Left hindlimb (tissue), 1 donor: Measurements from ENCODE around the gene TMEM239.
"Not testable (repeated sequence)": the region's sequence is repeated elsewhere in the genome, so short reads cannot be mapped to it uniquely, and the experiment has no call there.

Experiments used
- DNase-seq: peaks from one replicate; pipeline ENCODE4 v3.0.0-alpha.2; 2018

TMEM239 gene

GRCh38 chr20:2800521-2801285, 15.5 kb upstream of the TMEM239 start, which contains the start of gene CPXM1:
Gene CPXM1, minus strand, starts transcription at chr20:2800627. Its CDS starts 55 bp downstream, at chr20:2800572.
- peak; percentile 83 for DNase-seq

DNA sequence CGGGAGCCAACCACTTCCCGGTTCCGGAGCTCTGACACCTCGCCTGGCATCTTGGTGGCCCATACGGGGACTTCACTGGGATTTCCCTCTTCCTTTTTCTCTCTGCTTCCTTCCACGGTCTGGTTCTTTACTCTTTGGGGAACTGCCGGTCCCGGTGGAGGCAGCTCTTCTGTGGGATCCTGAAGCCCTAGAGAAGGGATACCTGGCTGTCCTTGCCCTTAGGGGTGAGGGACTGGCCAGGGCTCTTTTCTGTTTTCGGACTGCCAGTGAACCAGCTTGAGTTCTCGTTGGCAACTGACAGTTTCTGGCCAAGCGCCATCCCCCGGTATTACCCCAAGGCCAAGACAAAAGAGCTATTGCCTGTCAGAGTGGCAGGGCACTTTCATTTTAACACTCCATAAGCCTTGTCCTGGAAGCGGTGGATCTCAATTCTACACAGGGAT, 14.9 kb upstream of the TMEM239 start:
- no peak for DNase-seq

- DNase-seq = no peak
Measured at GRCh38 chr20:2804041-2804828, 11.9 kb upstream of the TMEM239 start.

DNA sequence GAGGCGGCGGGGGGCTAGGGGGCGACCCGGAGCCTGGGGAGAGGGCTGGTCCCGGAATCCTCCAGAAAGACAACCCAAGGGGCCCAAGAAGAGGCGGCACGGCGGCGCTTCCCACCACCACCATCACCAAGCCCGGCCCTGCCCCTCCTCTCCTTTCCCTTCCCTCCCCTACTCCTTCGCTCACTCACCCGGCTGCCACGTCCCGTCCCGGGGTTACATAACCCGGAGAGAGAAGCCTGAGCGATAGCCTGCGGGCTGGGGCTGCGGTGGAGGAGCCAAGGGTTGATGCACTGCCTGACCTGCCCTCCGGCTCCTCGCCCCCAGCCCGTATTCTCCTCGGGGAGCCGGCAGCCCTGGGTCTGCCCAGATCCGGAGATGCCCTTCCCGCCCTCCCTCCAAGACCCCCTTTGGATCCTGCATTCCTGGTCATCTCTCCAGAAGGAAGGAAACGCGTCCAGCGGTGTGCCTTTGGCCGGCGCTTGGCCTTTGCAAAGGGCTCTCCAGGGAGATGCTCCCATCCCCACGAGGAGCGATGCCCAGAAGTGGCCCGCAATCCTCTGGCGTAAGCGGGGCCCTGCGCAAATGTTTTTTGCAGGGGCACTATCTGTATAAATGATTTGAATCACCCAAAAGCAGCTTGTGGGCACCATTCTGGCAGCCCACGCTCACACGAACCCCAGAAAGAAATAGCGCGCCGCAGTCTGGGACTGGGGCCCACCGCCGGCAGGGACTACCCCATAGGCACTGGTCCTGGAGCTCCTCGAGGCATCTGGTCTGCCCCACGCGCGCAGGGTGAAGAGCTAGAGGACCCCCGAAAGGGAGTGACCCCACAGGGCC, 11.1 kb upstream of the TMEM239 start:
- DNase-seq = peak; percentile 49

DNA sequence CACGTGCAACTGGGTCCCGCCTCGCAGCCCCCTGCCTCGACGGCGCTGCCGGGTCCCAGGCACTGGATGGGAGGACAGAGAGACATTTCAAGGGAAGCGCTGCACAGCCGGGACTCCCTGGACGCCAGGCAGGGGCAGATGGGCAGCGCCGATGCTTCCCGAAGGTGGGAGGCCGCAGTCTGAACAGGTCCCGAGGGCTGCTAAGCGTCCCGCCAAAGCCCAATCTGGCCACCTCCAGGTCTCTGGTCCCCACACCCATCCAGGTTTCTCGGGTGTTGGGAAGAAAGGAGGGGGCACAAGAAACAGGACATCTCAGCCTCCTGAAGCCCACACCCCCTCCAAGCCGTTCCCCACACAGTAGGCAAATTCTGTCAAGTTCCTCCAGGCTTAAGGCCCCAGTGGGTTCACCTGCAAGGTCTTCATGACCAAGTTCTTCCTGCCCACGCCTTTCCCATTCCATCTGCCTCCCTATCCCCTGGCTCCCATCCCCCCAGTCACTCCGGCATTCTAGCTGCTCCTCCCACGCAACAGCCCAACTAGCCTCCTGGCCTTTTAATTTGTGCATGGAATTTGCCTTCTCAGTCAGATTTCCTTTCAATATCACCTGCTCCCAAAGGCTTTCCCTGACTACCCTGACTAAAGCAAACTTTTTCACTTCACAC, 10.3 kb upstream of the TMEM239 start:
- DNase-seq = no peak

GRCh38 chr20:2806351-2806701, 9.8 kb upstream of the TMEM239 start:
- DNase-seq = no peak

DNA sequence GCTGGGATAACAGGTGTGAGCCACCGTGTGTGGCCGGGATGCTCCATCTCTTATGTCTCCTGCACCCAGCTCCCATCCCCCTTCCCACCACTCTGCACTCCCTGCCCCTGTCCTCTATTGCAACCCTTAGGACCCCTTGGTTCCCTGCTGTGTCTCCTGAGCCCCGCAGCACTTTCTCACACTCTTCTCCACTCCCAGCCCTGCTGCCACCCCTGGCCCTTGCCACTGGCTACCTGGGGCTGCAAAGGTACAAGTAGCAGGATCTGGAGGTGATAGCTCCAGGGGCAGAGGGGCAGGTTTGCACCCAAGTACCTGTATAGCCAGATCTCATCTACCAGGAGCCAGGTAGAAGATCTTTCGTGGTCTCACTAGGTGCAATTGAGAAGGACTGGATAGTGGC, 9.1 kb upstream of the TMEM239 start:
- no peak for DNase-seq

- DNase-seq = not testable (repeated sequence)
Measured at GRCh38 chr20:2807929-2808328, 8.2 kb upstream of the TMEM239 start.

- DNase-seq = no peak
Measured at GRCh38 chr20:2809690-2810089, 6.5 kb upstream of the TMEM239 start.

DNA sequence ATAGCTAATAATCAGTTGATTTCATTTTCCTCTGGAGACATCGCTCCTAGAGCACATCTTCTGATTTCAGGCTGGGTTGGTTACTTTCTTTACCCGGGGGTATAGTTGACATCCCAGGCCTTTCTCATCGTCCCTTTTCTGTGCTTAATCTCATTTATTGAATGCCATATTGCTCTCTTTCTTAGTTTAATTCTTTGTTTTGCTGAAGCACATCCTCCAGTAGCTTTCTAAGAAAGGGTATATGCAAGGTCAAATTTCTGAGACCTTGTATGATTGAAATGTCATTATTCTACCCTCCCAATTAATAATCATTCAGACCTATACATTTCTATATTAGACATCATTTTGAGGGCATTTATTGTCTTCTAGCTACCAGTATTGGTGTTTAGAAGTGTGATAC, 4.0 kb upstream of the TMEM239 start:
- DNase-seq = no peak

DNA sequence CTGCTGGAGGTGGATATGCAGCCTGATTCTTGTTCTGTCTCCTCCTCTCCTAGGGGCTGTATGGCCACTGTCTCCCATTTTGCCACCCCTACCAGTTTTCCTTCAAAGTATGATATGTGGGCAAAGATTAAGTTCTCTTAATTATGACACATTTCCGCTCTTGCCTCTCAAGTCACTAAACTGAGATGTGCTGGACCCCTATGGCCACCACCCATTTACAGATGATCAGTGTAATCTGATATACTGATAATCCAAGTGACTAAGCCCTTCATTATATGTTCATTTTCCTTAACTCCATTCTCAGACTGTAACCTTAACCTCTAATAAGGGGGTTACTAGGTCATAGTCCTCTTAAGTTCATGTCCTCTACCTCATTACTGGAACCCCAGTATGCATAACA, 2.1 kb upstream of the TMEM239 start:
- DNase-seq = no peak

DNA sequence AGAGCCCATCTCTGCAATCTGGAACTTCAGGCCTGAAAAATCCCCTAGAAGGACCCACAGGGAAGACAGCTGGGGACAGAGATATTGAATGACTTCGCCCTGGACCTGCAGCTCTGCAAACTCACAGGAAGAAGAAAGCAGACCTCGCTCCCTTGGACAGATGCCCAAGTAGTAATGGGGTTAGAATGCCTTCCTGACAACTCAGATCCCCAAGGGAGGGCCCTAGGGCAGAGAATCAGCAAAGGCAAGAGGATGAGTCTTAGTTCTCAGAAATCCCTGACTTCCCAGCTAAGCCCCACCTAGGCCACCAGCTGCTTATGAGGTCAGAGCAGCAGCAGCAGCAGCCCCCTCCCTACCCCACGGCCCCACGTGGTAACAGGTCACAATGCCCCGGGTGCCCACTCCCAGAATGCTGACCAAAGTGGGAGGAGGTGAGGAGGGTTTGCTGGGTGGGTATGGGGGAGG, 1.5 kb upstream of the TMEM239 start, which contains the start of gene C20orf141:
C20orf141 (plus strand) TSS at position 401 of the 465 bp plus-strand sequence. CDS start 198 bp downstream, outside the sequence.
- no peak for DNase-seq

DNA sequence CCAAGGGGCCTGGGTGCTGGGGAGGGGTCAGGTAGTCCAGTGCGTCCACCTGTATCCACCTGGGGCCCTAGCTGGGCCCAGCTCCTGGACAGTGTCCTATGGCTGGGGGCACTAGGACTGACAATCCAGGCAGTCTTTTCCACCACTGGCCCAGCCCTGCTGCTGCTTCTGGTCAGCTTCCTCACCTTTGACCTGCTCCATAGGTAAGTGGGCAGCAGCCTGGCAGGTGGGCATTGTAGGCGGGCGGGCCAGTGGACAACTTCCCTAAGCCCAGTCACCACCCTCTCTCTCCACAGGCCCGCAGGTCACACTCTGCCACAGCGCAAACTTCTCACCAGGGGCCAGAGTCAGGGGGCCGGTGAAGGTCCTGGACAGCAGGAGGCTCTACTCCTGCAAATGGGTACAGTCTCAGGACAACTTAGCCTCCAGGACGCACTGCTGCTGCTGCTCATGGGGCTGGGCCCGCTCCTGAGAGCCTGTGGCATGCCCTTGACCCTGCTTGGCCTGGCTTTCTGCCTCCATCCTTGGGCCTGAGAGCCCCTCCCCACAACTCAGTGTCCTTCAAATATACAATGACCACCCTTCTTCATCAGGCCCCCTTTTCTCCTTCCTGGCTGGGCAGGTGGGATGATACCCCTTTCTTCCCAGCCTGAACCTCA, 793 bp upstream of the TMEM239 start:
- DNase-seq = no peak

DNA sequence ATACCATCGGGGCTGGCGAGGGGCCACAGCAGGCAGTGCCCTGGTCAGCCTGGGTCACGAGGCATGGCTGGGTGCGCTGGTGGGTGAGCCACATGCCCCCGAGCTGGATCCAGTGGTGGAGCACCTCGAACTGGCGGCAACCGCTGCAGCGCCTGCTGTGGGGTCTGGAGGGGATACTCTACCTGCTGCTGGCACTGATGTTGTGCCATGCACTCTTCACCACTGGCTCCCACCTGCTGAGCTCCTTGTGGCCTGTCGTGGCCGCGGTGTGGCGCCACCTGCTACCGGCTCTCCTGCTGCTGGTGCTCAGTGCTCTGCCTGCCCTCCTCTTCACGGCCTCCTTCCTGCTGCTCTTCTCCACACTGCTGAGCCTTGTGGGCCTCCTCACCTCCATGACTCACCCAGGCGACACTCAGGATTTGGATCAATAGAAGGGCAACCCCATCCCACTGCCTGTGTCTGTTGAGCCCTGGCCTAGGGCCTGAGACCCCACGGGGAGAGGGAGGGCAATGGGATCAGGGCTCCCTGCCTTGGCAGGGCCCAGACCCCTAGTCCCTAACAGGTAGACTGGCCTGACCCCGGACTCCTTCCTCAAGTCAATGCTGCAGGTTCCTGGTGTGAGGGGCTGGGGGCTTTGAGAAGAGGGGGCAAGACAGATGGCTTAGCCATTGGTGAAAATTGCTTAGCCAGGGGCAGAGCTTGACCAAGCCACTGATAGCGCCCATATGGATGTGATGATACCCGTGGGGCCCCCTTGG, 598 bp downstream of the TMEM239 start:
- DNase-seq = no peak

DNA sequence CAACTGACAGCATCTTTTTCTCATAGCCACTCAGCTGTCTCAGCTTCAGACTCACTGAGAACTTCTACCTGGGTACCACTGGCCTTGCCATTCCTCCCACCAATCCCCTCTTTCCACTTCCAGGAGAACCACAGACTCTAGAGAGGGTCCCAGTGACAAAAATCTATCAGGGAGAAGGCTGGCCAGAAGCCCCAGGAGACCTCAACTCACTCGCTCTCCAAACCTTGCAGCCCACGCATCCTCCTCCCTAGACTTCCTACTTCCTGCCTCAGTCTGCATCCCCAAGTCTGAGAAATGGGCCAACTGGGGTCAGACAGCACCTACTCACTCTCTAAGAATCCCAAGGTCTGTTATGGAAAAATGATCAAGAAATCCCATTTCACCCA, 1.2 kb downstream of the TMEM239 start:
- DNase-seq = no peak

DNA sequence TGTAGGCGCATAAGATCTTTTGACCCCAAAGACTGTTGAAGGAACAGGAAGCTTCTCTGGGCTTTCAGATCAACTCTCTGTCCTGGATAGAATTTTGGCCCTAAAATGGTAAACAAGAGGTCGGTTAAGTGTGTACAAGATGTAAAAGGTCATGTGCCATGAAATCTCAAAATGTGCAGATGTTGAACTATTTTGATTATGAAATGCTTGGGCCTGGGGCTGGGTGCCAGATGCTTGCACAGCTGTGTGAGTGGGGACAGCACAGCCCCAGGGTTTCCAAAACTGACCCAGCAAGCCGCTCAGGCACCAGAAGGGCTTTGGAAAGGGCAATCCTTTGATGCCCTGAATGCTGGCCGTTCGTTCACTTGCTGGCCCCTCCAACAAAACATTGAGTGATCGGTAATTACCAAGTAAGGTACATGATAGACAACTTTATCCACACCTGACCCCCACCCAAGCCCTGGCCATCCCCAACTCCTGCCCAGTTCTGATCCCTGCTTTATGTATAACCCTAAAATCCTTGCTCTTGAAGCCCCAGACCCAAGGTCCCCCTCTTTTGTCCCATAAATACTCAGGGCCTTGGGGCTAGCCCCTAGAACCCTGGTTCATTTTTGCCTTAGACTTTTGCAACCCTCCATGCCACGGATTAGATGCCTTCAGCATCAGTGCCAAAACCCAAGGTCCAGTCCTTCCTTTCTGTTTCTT, 1.9 kb downstream of the TMEM239 start:
- no peak for DNase-seq

DNA sequence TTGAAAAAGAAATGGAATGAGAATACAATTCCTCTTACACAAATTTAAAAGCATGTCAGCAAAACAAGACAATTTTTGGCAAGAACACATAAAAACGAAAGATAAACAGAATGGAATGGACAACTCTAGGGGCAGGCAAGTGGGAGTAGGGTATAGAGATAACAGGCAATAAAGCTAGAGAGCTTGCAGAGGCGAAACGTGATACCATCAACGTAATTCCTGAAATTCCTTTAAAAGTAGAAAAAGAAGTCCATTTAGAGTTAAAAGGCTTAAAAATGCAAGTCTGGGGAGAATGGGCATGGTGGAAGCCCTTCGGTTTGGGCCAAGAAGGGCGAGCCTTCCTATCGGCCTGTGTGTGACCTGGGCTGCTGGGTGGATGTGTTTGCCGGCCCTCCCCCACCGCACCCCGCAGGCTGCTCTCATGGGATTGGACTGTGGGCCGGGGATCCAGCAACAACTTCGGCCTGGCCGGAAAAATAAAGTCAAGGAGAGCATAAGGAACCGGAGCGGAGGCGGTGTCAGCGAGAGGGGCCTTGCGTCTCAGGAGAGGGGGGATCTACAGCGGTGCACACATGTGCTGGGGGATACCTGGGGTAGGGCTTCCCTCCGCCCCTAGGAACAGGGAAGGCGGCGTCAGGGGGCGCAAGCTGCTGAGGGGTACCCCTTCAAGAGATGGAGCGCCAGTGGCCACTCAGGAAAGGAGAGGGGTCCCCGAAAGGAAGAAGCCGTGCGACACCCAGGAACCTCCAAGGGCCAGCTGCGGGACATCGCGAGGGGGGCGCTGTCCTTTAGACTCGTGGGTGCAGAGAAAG, 4.1 kb downstream of the TMEM239 start:
- DNase-seq = no peak

- no peak for DNase-seq
Measured at GRCh38 chr20:2820896-2821869, 5.0 kb downstream of the TMEM239 start.
